ENCODE measurements around the gene GALK2.

GALK2 gene

GRCh38 chr15:49148727-49149126 is 21.3 kb upstream of the GALK2 start:
- Mint-ChIP-seq H3K4me1 (peaks cover 41% of the 10 kb centered on the region), H3K27me3 (no peaks in the 10 kb centered on the region), H3K27ac (ENCODE audit: low read depth) (no peak overlapping the region), H3K4me3 (no peak overlapping the region), H3K36me3 (ENCODE audit: insufficient read depth) (peaks cover 18% of the 10 kb centered on the region), H3K9me3 (no peaks in the 10 kb centered on the region)
- no peak for DNase-seq (ENCODE audit: low spot score in 2 of 2)
- ATAC-seq (replicated peaks; ENCODE audit: extremely low read depth, poor library complexity, severe bottlenecking), result no peak

- Mint-ChIP-seq H3K4me3 (no peak overlapping the region), H3K27me3 (no peaks in the 10 kb centered on the region), H3K27ac (ENCODE audit: low read depth) (no peak overlapping the region), H3K36me3 (ENCODE audit: insufficient read depth) (peaks cover 21% of the 10 kb centered on the region), H3K4me1 (peaks cover 57% of the 10 kb centered on the region), H3K9me3 (no peaks in the 10 kb centered on the region)
- ATAC-seq (replicated peaks; ENCODE audit: extremely low read depth, poor library complexity, severe bottlenecking) (no peak), DNase-seq (ENCODE audit: low spot score in 2 of 2) (no peak)
Measured at GRCh38 chr15:49151831-49152230, 18.2 kb upstream of the GALK2 start.

GRCh38 chr15:49152552-49153312 is 17.3 kb upstream of the GALK2 start:
- ATAC-seq (replicated peaks; ENCODE audit: extremely low read depth, poor library complexity, severe bottlenecking) (no peak), DNase-seq (ENCODE audit: low spot score in 2 of 2) (no peak)
- H3K4me1 Mint-ChIP-seq, result peaks cover 63% of the 10 kb centered on the region
- H3K9me3 Mint-ChIP-seq, result no peaks in the 10 kb centered on the region
- H3K4me3 Mint-ChIP-seq, result peak overlapping the region; percentile 33
- H3K27ac Mint-ChIP-seq (ENCODE audit: low read depth), result no peak overlapping the region
- peaks cover 21% of the 10 kb centered on the region for H3K36me3 Mint-ChIP-seq (ENCODE audit: insufficient read depth)
- H3K27me3 Mint-ChIP-seq, result no peaks in the 10 kb centered on the region

- ATAC-seq (replicated peaks; ENCODE audit: extremely low read depth, poor library complexity, severe bottlenecking) (no peak), DNase-seq (ENCODE audit: low spot score in 2 of 2) (no peak)
- Mint-ChIP-seq H3K4me1 (peaks cover 52% of the 10 kb centered on the region), H3K9me3 (no peaks in the 10 kb centered on the region), H3K27me3 (no peaks in the 10 kb centered on the region), H3K4me3 (peak overlapping the region; percentile 95), H3K27ac (ENCODE audit: low read depth) (peak overlapping the region; percentile 93), H3K36me3 (ENCODE audit: insufficient read depth) (peaks cover 18% of the 10 kb centered on the region)
Measured at GRCh38 chr15:49154359-49154758, 15.7 kb upstream of the GALK2 start.

- DNase-seq (ENCODE audit: low spot score in 2 of 2), result no peak
- Mint-ChIP-seq H3K9me3 (no peaks in the 10 kb centered on the region), H3K27ac (ENCODE audit: low read depth) (peak overlapping the region; percentile 93), H3K4me1 (peaks cover 51% of the 10 kb centered on the region), H3K36me3 (ENCODE audit: insufficient read depth) (peaks cover 17% of the 10 kb centered on the region), H3K27me3 (no peaks in the 10 kb centered on the region), H3K4me3 (peak overlapping the region; percentile 95)
- no peak for ATAC-seq (replicated peaks; ENCODE audit: extremely low read depth, poor library complexity, severe bottlenecking)
Measured at GRCh38 chr15:49154799-49155109, 15.3 kb upstream of the GALK2 start.

GRCh38 chr15:49155110-49155833 is 14.8 kb upstream of the GALK2 start, which contains the start of gene COPS2:
Gene COPS2 (minus strand): TSS chr15:49155599. CDS start chr15:49155578, 21 bp downstream.
- peak within 1 kb of the TSS; percentile 93 for H3K27ac Mint-ChIP-seq (ENCODE audit: low read depth)
- H3K4me1 Mint-ChIP-seq, result peaks cover 50% of the 10 kb centered on the region
- H3K4me3 Mint-ChIP-seq, result peak within 1 kb of the TSS; percentile 95
- ATAC-seq (replicated peaks; ENCODE audit: extremely low read depth, poor library complexity, severe bottlenecking) (peak; percentile 96), DNase-seq (ENCODE audit: low spot score in 2 of 2) (peak; percentile 89 to 95)
- no peaks in the 10 kb centered on the region for H3K9me3 Mint-ChIP-seq
- H3K36me3 Mint-ChIP-seq (ENCODE audit: insufficient read depth), result peaks cover 17% of the 10 kb centered on the region
- H3K27me3 Mint-ChIP-seq, result no peaks in the 10 kb centered on the region

GRCh38 chr15:49155834-49156627 is 14.0 kb upstream of the GALK2 start:
- H3K36me3 Mint-ChIP-seq (ENCODE audit: insufficient read depth), result peaks cover 14% of the 10 kb centered on the region
- no peaks in the 10 kb centered on the region for H3K27me3 Mint-ChIP-seq
- DNase-seq (ENCODE audit: low spot score in 2 of 2) (no peak), ATAC-seq (replicated peaks; ENCODE audit: extremely low read depth, poor library complexity, severe bottlenecking) (peak; percentile 22)
- peaks cover 46% of the 10 kb centered on the region for H3K4me1 Mint-ChIP-seq
- peak overlapping the region; percentile 93 for H3K27ac Mint-ChIP-seq (ENCODE audit: low read depth)
- no peaks in the 10 kb centered on the region for H3K9me3 Mint-ChIP-seq
- H3K4me3 Mint-ChIP-seq, result peak overlapping the region; percentile 95

GRCh38 chr15:49163678-49164077 is 6.4 kb upstream of the GALK2 start:
- no peak for DNase-seq (ENCODE audit: low spot score in 2 of 2)
- Mint-ChIP-seq H3K36me3 (ENCODE audit: insufficient read depth) (peaks cover 5% of the 10 kb centered on the region), H3K27me3 (no peaks in the 10 kb centered on the region), H3K4me3 (no peak overlapping the region), H3K27ac (ENCODE audit: low read depth) (no peak overlapping the region), H3K4me1 (no peaks in the 10 kb centered on the region), H3K9me3 (no peaks in the 10 kb centered on the region)
- no peak for ATAC-seq (replicated peaks; ENCODE audit: extremely low read depth, poor library complexity, severe bottlenecking)

GRCh38 chr15:49164865-49165264 is 5.2 kb upstream of the GALK2 start:
- Mint-ChIP-seq H3K27ac (ENCODE audit: low read depth) (no peak overlapping the region), H3K36me3 (ENCODE audit: insufficient read depth) (peaks cover 3% of the 10 kb centered on the region), H3K27me3 (no peaks in the 10 kb centered on the region), H3K4me3 (no peak overlapping the region), H3K9me3 (no peaks in the 10 kb centered on the region), H3K4me1 (peaks cover 8% of the 10 kb centered on the region)
- DNase-seq (ENCODE audit: low spot score in 2 of 2), result no peak
- ATAC-seq (replicated peaks; ENCODE audit: extremely low read depth, poor library complexity, severe bottlenecking), result no peak

GRCh38 chr15:49168016-49168415 is 2.0 kb upstream of the GALK2 start:
- H3K4me1 Mint-ChIP-seq, result peaks cover 35% of the 10 kb centered on the region
- no peak overlapping the region for H3K4me3 Mint-ChIP-seq
- DNase-seq (ENCODE audit: low spot score in 2 of 2), result no peak
- no peaks in the 10 kb centered on the region for H3K27me3 Mint-ChIP-seq
- no peak for ATAC-seq (replicated peaks; ENCODE audit: extremely low read depth, poor library complexity, severe bottlenecking)
- no peak overlapping the region for H3K27ac Mint-ChIP-seq (ENCODE audit: low read depth)
- H3K9me3 Mint-ChIP-seq, result no peaks in the 10 kb centered on the region
- H3K36me3 Mint-ChIP-seq (ENCODE audit: insufficient read depth), result peaks cover 2% of the 10 kb centered on the region

GRCh38 chr15:49171790-49172189 is 1.7 kb downstream of the GALK2 start:
- Mint-ChIP-seq H3K4me1 (peaks cover 51% of the 10 kb centered on the region), H3K36me3 (ENCODE audit: insufficient read depth) (peaks cover 2% of the 10 kb centered on the region), H3K4me3 (peak overlapping the region; percentile 98), H3K27ac (ENCODE audit: low read depth) (no peak overlapping the region), H3K27me3 (no peaks in the 10 kb centered on the region), H3K9me3 (no peaks in the 10 kb centered on the region)
- ATAC-seq (replicated peaks; ENCODE audit: extremely low read depth, poor library complexity, severe bottlenecking) (no peak), DNase-seq (ENCODE audit: low spot score in 2 of 2) (no peak)

- no peaks in the 10 kb centered on the region for H3K9me3 Mint-ChIP-seq
- H3K36me3 Mint-ChIP-seq (ENCODE audit: insufficient read depth), result peaks cover 2% of the 10 kb centered on the region
Measured at GRCh38 chr15:49174902-49175301, 4.9 kb downstream of the GALK2 start.

More at GRCh38 chr15:49174902-49175301, 4.9 kb downstream of the GALK2 start:
- Mint-ChIP-seq H3K4me1 (peaks cover 42% of the 10 kb centered on the region), H3K4me3 (no peak overlapping the region), H3K27me3 (no peaks in the 10 kb centered on the region), H3K27ac (ENCODE audit: low read depth) (peak overlapping the region; percentile 8)
- no peak for ATAC-seq (replicated peaks; ENCODE audit: extremely low read depth, poor library complexity, severe bottlenecking)
- DNase-seq (ENCODE audit: low spot score in 2 of 2), result no peak

Measured in central memory CD8-positive, alpha-beta T cell (primary cell).